Heart left ventricle (tissue), 13 donors: Measurements from ENCODE around the gene EXOC3L4.

Source experiments
- POLR2A ChIP-seq, 2 donors: fragments of 450-650 bp; IDR thresholded peaks; one replicate each; pipeline ENCODE4 v1.6.1; 2017; ENCODE audit warnings: antibody characterized with exemption in 2 of 2, mild to moderate bottlenecking in 2 of 2, moderate library complexity in 2 of 2
- TF ChIP-seq, protein P1 (sequence below), 12 donors: fragments of 200-600 bp; sonication (generic) in 4 of 12; IDR thresholded peaks; one replicate each; pipeline versions ENCODE4 v1.5.0 to v1.8.0; 2018 to 2022; ENCODE audit warnings: antibody characterized with exemption in 12 of 12, mild to moderate bottlenecking in 5 of 12
- donor health status: ischemic (EF 13 %, LVEDD 7.1; RV severe dilation, severe dysfunction).
- donor health status: DM: no; HTN: yes; CAD: no.
- donor health status: DM: no; HTN: no; CAD: no.
- donor health status: ischemic (EF 25% LVEDD 6.9; RV normal size, moderate dysfunction).
- donor health status: ischemic (EF 25% LVEDD 5.7; RV mildly dilated, moderate dysfunction).
- donor health status: ischemic (EF 35%, LVEDD 5.7; RV mildly dilated, moderate dysfunction).
- donor health status: nonischemic (EF 11% LVEDD 7.7; RV severe dilation, severe dysfunction).
- donor health status: DM: yes; HTN: yes; CAD: no.
- donor health status: PGD.
- donor health status: ischemic (EF 29% LVEDD 5.4; RV normal size, mild dysfunction).
- donor health status: nonischemic (EF 23%, LVEDD 6.1; RV moderate dilation, normal function).

- TF ChIP-seq, protein P1, sequence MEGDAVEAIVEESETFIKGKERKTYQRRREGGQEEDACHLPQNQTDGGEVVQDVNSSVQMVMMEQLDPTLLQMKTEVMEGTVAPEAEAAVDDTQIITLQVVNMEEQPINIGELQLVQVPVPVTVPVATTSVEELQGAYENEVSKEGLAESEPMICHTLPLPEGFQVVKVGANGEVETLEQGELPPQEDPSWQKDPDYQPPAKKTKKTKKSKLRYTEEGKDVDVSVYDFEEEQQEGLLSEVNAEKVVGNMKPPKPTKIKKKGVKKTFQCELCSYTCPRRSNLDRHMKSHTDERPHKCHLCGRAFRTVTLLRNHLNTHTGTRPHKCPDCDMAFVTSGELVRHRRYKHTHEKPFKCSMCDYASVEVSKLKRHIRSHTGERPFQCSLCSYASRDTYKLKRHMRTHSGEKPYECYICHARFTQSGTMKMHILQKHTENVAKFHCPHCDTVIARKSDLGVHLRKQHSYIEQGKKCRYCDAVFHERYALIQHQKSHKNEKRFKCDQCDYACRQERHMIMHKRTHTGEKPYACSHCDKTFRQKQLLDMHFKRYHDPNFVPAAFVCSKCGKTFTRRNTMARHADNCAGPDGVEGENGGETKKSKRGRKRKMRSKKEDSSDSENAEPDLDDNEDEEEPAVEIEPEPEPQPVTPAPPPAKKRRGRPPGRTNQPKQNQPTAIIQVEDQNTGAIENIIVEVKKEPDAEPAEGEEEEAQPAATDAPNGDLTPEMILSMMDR (IDR thresholded peaks at IDR 0.05): no peak
- no peak for TF ChIP-seq POLR2A (IDR thresholded peaks at IDR 0.05)
Observed at GRCh38 chr14:103070263-103070885, 24.2 kb upstream of the EXOC3L4 start.
